AG09319 (cell line): ENCODE measurements around the gene HELZ.

ENCODE experiments used
- DNase-seq: peaks from one replicate; pipeline ENCODE4 v3.0.0-alpha.2; 2010; ENCODE audit warnings: low read depth; ENCODE audit errors: extremely low read depth
- CTCF ChIP-seq: IDR thresholded peaks from 2 replicates; pipeline ENCODE4 v1.5.1; 2011; ENCODE audit warnings: low read depth, mild to moderate bottlenecking, inconsistent platforms, low read length, moderate library complexity

The HELZ gene

GRCh38 chr17:67055811-67056745 lies 188.9 kb downstream of the HELZ start:
- DNase-seq = no peak
- no peak for TF ChIP-seq CTCF

GRCh38 chr17:67055041-67055443 lies 190.0 kb downstream of the HELZ start:
- no peak for TF ChIP-seq CTCF
- no peak for DNase-seq

- no peak for DNase-seq
- no peak for TF ChIP-seq CTCF
Observed at GRCh38 chr17:67054608-67055007, 190.4 kb downstream of the HELZ start.

GRCh38 chr17:67054011-67054591 lies 190.9 kb downstream of the HELZ start:
- TF ChIP-seq CTCF = no peak
- no peak for DNase-seq

- no peak for DNase-seq
- TF ChIP-seq CTCF = no peak
Observed at GRCh38 chr17:67053438-67054000, 191.5 kb downstream of the HELZ start.

GRCh38 chr17:67052720-67053437 lies 192.1 kb downstream of the HELZ start:
- no peak for TF ChIP-seq CTCF
- no peak for DNase-seq
